Stimulated activated effector memory CD8-positive, alpha-beta T cell treated with anti-CD3 and anti-CD28 coated beads, Interleukin-12 subunit alpha, Interleukin-12 subunit beta, amount 100 ng/mL, for 72 hours (primary cell): ENCODE results near the gene MBOAT2.
A peak's percentile ranks its signal among the peaks of the same experiment; 100 is the strongest.
"Not testable (repeated sequence)": the region's sequence is repeated elsewhere in the genome, so short reads cannot be mapped to it uniquely, and the experiment has no call there.

Experiments
- ATAC-seq: fragments of 150-1000 bp; cut with Tn5 transposase; 2 replicates; pipeline ENCODE4 v1.10.0; 2021
- DNase-seq, 2 donors: peaks; one replicate each; pipeline ENCODE4 v3.0.0; 2021 to 2022; ENCODE audit warnings: low spot score in 2 of 2
- H3K27ac Mint-ChIP-seq: one replicate; pipeline ENCODE4 v1.8.0; 2022; ENCODE audit warnings: mild to moderate bottlenecking, mixed read lengths
- H3K36me3 Mint-ChIP-seq: one replicate; pipeline ENCODE4 v1.8.0; 2022; ENCODE audit warnings: mild to moderate bottlenecking, mixed read lengths
- H3K4me1 Mint-ChIP-seq: one replicate; pipeline ENCODE4 v1.8.0; 2022; ENCODE audit warnings: mixed read lengths
- H3K4me3 Mint-ChIP-seq: one replicate; pipeline ENCODE4 v1.8.0; 2022; ENCODE audit warnings: mild to moderate bottlenecking, mixed read lengths
- H3K9me3 Mint-ChIP-seq: one replicate; pipeline ENCODE4 v1.8.0; 2022; ENCODE audit warnings: mixed read lengths

MBOAT2 gene

DNA sequence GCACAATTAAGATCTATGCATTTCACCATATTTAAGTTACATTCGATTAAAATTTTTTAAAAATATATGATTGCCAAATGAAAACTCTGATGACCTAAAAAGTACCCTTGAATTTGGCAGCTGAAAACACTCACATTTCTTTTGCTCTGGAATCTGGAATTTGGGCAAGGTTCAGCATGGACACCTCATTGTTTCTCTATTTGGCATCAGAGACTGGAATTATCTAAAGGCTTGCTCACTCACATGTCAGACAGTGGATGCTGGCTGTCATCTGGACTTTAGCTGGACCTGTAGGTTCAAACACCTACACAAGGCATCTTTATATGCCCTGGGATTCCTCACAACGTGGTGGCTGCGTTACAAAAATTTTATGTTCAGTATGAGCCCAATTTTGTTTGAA is 16.1 kb downstream of the MBOAT2 start:
- no peaks in the 10 kb centered on the region for H3K9me3 Mint-ChIP-seq
- ATAC-seq (no peak), DNase-seq (no peak)
- no peaks in the 10 kb centered on the region for H3K36me3 Mint-ChIP-seq
- no peak overlapping the region for H3K27ac Mint-ChIP-seq
- peaks cover 6% of the 10 kb centered on the region for H3K4me1 Mint-ChIP-seq
- H3K4me3 Mint-ChIP-seq, result no peak overlapping the region

- no peak for DNase-seq
- peaks cover 6% of the 10 kb centered on the region for H3K4me1 Mint-ChIP-seq
- H3K36me3 Mint-ChIP-seq, result no peaks in the 10 kb centered on the region
- H3K9me3 Mint-ChIP-seq, result no peaks in the 10 kb centered on the region
- no peak overlapping the region for H3K27ac Mint-ChIP-seq
- ATAC-seq, result no peak
- no peak overlapping the region for H3K4me3 Mint-ChIP-seq
Observed at GRCh38 chr2:8986327-8986976, 17.0 kb downstream of the MBOAT2 start.

- no peak for DNase-seq
- Mint-ChIP-seq H3K36me3 (no peaks in the 10 kb centered on the region), H3K27ac (no peak overlapping the region), H3K4me3 (no peak overlapping the region), H3K4me1 (peaks cover 6% of the 10 kb centered on the region), H3K9me3 (no peaks in the 10 kb centered on the region)
- peak; percentile 62 for ATAC-seq
Observed at GRCh38 chr2:8985561-8986326, 17.7 kb downstream of the MBOAT2 start.

DNA sequence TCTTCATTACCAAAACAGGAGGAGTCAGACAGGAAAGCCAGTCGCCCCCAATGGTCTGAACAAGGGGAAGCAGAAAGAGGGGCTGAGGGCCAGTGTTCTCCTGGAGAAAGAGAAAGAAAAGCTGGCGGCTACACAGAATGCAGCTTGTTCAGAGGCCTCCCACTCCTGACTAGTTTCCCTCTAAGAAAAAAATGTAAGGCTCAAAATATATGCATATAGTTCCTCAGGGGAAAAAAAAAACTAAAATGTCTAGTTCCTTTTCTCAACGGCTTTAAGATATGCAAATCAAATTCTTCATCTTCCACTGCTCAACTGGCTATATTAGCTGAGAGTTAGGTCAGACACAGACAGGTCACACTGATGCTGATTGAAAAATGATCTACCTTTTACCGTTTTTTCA is 18.6 kb downstream of the MBOAT2 start:
- Mint-ChIP-seq H3K27ac (no peak overlapping the region), H3K4me3 (no peak overlapping the region), H3K9me3 (no peaks in the 10 kb centered on the region), H3K36me3 (no peaks in the 10 kb centered on the region), H3K4me1 (peaks cover 6% of the 10 kb centered on the region)
- DNase-seq, result no peak
- no peak for ATAC-seq

GRCh38 chr2:8984157-8984556 is 19.3 kb downstream of the MBOAT2 start:
- Mint-ChIP-seq H3K4me3 (no peak overlapping the region), H3K27ac (no peak overlapping the region), H3K36me3 (no peaks in the 10 kb centered on the region), H3K4me1 (peaks cover 6% of the 10 kb centered on the region), H3K9me3 (no peaks in the 10 kb centered on the region)
- DNase-seq, result no peak
- no peak for ATAC-seq

DNA sequence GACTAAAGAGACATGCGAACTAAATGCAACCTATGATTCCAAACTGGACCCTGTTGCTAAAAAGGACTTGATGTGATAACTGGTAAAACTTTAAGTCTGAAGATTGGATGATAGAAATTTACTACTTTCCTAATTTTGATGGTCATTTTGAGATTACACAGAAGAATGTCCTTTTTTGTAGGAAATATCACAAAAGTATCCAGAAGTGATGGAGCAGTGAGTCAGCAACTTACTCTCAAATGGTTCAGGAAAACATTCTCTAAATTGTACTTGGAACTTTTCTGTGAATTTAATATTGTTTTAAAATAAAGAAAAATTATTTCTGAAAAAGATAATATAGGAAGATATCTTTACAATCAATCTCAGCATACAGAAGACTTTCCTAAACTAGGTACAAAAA is 19.9 kb downstream of the MBOAT2 start:
- H3K27ac Mint-ChIP-seq, result no peak overlapping the region
- ATAC-seq (no peak), DNase-seq (no peak)
- H3K4me3 Mint-ChIP-seq, result no peak overlapping the region
- H3K36me3 Mint-ChIP-seq, result no peaks in the 10 kb centered on the region
- H3K9me3 Mint-ChIP-seq, result no peaks in the 10 kb centered on the region
- H3K4me1 Mint-ChIP-seq, result peaks cover 6% of the 10 kb centered on the region

DNA sequence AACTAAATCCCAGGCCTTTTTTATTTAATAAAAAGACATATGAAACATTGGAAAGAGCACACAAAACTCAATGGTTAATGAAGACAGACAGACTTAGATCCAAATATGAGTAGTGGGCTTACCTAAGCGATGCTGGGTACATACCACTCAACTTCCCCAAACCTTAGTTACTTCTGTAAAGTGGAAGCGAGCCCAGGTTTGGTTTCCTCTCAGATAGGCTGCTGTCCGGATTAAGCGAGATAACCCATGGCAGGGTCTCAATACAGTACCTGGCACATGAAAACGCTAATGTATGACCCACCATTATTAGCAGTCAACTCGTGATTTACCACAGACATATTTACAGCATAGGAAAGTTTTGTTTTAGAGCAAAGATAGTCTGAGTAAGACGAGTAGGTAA is 21.6 kb downstream of the MBOAT2 start:
- H3K4me3 Mint-ChIP-seq, result no peak overlapping the region
- DNase-seq (no peak), ATAC-seq (no peak)
- H3K36me3 Mint-ChIP-seq, result no peaks in the 10 kb centered on the region
- H3K9me3 Mint-ChIP-seq, result no peaks in the 10 kb centered on the region
- no peak overlapping the region for H3K27ac Mint-ChIP-seq
- peaks cover 6% of the 10 kb centered on the region for H3K4me1 Mint-ChIP-seq

DNA sequence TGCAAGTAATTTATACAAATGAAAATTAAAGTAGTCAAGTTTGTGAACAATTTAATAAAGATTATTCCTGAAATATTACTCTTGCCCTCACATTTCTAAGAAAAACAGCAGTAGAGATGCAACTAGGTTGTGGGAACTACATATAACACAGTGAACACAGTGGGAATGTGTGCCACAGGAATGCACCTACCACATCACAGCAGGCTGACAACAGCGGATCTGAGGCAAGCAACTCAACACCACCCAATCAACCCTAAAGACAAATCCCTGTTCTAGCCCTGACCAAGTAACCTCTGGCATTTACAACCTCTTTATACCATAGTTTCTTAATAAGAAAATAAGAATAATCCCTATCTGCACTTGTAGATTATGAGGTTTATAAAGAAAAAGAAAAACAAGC is 23.4 kb downstream of the MBOAT2 start:
- no peaks in the 10 kb centered on the region for H3K4me1 Mint-ChIP-seq

DNA sequence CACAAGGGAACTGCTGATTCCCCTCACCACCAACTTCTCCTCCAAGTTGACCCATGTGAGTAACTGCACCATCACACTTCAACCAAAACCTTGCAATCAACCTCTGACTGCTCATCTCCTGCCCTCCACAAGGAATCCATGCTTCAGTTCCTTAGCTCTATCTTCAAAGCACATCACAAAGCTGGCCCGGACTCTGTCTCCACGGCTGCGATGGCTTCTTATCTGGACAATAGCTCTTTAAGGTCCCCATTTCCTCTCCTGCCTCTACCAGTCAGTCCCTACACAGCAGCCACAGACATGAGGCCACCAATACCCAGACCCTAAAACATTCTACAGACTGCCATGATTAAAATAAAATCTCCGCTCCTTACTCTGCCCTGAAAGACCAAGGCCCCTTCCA is 25.7 kb downstream of the MBOAT2 start:
- Mint-ChIP-seq H3K4me1 (no peaks in the 10 kb centered on the region), H3K9me3 (no peaks in the 10 kb centered on the region), H3K4me3 (no peak overlapping the region), H3K27ac (no peak overlapping the region), H3K36me3 (no peaks in the 10 kb centered on the region)
- no peak for DNase-seq
- no peak for ATAC-seq

More for the DNA sequence above, 23.4 kb downstream of the MBOAT2 start:
- Mint-ChIP-seq H3K27ac (no peak overlapping the region), H3K9me3 (no peaks in the 10 kb centered on the region), H3K4me3 (no peak overlapping the region), H3K36me3 (no peaks in the 10 kb centered on the region)
- DNase-seq, result no peak
- no peak for ATAC-seq

DNA sequence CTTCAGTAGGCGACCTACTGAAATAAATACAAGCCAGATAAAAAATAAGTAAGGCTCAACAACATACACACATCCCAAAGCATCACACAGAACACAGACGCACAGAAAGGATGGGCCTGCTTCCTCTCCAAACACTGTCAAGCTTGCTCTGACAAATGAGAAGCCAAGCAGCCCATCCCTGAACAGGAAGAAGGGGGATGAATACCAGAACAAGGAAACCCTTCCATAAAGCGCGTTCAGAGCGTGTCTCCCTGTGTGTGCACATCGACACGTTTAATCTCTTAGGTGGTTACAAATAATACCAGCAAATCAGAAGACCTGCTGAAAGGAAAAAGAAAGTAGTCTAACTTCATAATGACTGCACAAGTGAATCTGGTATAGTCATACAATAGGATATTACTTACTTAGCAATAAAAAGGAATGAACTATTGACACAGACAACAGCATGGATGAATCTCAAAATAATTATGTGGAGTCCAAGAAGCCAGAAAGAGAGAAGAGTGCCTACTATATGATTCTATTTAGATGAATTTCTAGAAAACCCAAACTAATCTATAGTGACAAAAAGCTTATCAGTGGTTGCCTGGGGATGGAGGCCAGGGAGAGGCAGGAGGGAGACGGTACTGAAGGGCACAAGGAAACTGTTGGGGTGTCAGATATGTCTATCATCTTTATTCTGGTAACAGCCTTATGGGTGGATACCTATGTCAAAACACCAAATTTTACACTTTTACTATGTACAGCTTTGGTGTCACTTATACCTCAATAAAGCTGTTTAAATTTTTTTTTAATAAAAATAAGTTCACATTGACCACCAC is 26.8 kb downstream of the MBOAT2 start:
- DNase-seq (no peak), ATAC-seq (no peak)
- H3K4me1 Mint-ChIP-seq, result no peaks in the 10 kb centered on the region
- H3K9me3 Mint-ChIP-seq, result no peaks in the 10 kb centered on the region
- no peak overlapping the region for H3K4me3 Mint-ChIP-seq
- H3K36me3 Mint-ChIP-seq, result no peaks in the 10 kb centered on the region
- H3K27ac Mint-ChIP-seq, result no peak overlapping the region

DNA sequence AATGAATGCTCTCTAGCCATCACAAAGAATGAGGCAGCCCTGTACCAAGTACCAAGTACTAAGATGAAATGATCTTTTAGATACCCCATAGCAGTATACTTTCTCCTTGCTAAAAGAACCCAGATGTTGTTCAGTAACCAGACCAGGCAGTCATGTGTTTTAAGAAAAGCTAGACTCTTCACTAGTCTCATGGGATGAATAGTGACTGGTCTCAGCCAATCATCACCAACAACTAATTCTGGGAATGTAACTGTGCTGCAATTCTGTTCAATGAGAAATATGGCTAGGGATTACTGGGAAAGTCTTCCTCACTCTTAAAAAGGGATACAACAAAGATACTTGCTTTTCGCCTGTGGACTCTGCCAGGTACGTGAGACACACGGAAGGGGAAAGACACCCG is 29.5 kb downstream of the MBOAT2 start:
- Mint-ChIP-seq H3K27ac (no peak overlapping the region), H3K36me3 (no peaks in the 10 kb centered on the region), H3K4me1 (no peaks in the 10 kb centered on the region), H3K9me3 (no peaks in the 10 kb centered on the region), H3K4me3 (no peak overlapping the region)
- no peak for DNase-seq
- no peak for ATAC-seq

DNA sequence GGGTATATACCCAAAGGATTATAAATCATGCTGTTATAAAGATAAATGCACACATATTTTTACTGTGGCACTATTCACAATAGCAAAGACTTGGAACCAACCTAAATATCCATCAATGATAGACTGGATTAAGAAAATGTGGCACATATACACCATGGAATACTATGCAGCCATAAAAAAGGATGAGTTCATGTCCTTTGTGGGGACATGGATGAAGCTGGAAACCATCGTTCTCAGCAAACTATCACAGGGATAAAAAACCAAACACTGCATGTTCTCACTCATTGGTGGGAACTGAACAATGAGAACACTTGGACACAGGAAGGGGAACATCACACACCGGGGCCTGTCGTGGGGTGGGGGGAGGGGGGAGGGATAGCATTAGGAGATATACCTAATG is 30.5 kb downstream of the MBOAT2 start:
- not testable (repeated sequence) for H3K27ac Mint-ChIP-seq, H3K36me3 Mint-ChIP-seq

DNA sequence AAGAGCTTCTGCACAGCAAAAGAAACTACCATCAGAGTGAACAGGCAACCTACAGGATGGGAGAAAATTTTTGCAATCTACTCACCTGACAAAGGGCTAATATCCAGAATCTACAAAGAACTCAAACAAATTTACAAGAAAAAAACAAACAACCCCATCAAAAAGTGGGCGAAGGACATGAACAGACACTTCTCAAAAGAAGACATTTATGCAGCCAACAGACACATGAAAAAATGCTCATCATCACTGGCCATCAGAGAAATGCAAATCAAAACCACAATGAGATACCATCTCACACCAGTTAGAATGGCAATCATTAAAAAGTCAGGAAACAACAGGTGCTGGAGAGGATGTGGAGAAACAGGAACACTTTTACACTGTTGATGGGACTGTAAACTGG is 30.9 kb downstream of the MBOAT2 start:
- H3K4me3 Mint-ChIP-seq, H3K9me3 Mint-ChIP-seq, DNase-seq, H3K27ac Mint-ChIP-seq, H3K4me1 Mint-ChIP-seq, ATAC-seq, H3K36me3 Mint-ChIP-seq: not testable (repeated sequence)

More for the DNA sequence above, 30.5 kb downstream of the MBOAT2 start:
- not testable (repeated sequence) for H3K4me3 Mint-ChIP-seq, H3K4me1 Mint-ChIP-seq, H3K9me3 Mint-ChIP-seq, ATAC-seq, DNase-seq

DNA sequence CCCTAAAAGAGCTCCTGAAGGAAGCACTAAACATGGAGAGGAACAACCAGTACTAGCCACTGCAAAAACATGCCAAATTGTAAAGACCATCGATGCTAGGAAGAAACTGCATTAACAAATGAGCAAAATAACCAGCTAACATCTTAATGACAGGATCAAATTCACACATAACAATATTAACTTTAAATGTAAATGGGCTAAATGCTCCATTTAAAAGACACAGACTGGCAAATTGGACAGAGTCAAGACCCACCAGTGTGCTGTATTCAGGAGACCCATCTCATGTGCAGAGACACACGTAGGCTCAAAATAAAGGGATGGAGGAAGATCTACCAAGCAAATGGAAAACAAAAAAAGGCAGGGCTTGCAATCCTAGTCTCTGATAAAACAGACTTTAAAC is 34.1 kb downstream of the MBOAT2 start:
- not testable (repeated sequence) for H3K27ac Mint-ChIP-seq, H3K36me3 Mint-ChIP-seq, H3K4me1 Mint-ChIP-seq, H3K4me3 Mint-ChIP-seq, ATAC-seq, DNase-seq, H3K9me3 Mint-ChIP-seq

- no peak overlapping the region for H3K27ac Mint-ChIP-seq
- H3K36me3 Mint-ChIP-seq, result no peaks in the 10 kb centered on the region
- H3K4me3 Mint-ChIP-seq, result no peak overlapping the region
- no peak for ATAC-seq
- DNase-seq, result no peak
- no peaks in the 10 kb centered on the region for H3K4me1 Mint-ChIP-seq
- H3K9me3 Mint-ChIP-seq, result no peaks in the 10 kb centered on the region
Observed at GRCh38 chr2:8966123-8966908, 37.2 kb downstream of the MBOAT2 start.
